ENCODE data around the gene ZBTB44. TPM values are rescaled to one million over a fixed set of nuclear protein-coding genes. Genes with fewer than 3 reads are reported as not detected.

The ZBTB44 gene
- polyA plus RNA-seq, 1 donor, result 31.4 TPM

DNA sequence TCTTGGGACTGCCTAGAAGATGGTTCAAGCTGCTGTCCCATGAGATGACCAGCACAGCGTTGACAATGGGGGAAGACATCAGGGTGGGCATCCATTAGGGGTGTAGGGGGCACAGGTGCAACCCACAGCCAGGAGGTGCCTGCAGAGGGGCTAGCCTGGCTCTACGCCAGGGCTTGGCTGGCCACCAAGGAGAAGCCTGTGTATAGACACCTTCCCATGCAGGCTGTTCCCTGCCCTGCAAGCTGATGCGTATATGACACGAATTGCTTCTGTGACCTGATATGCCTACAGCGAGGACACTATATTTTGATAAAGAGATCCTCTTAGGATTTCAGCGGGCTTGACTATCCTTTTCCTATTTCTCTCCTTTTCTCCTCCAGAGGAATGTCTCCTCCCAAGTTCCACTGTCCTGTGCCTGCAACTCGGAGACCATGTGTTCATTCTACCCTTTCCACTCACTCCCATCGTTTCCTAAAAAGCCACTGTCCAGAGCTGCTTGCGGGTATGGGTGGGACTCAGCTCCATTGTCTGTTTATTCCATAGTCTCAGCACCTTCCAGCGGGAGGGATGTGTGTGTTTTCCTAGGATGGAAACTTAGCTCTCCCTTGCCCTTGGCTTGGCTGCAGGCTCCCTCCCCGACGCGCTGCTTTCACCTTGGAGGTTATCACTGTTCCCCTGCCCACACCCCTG lies 99.0 kb downstream of the ZBTB44 start:
- no peak for DNase-seq (ENCODE audit: low read depth)

DNA sequence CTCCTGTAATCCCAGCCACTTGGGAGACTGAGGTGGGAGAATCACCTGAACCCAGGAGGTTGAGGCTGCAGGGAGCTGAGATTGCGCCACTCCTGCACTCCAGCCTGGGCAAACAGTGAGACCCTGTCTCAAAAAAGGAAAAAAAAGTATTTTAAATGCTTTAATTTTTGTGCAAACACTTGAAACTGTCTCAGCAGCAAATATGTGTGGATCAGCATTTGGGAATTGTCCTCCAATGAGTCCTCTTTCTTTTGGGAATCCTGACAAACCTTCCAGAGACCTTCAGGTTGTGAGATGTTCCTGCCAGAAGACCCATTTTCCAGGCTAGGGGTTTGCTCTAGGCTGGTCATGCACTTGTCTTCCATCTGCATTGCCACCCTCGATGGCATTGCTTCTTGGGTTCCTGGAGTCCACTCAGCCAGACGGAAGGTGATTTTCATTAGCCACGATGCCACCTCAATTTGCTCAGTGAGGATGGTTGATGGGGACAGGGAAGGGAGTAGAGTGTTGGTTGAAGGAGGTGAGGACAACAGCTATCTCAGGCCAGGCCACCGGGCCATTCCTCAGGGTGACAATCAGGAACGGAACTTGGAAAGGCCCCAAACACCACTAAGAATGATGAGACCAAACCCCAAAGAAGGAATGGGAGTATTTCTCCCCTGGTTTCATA lies 99.7 kb downstream of the ZBTB44 start:
- no peak for DNase-seq (ENCODE audit: low read depth)

- no peak for DNase-seq (ENCODE audit: low read depth)
Measured at GRCh38 chr11:130213979-130214281, 100.8 kb downstream of the ZBTB44 start.

GRCh38 chr11:130213143-130213978 lies 101.4 kb downstream of the ZBTB44 start:
- no peak for DNase-seq (ENCODE audit: low read depth)

GRCh38 chr11:130212431-130212961 lies 102.2 kb downstream of the ZBTB44 start:
- DNase-seq (ENCODE audit: low read depth), result no peak

GRCh38 chr11:130211781-130212401 lies 102.8 kb downstream of the ZBTB44 start:
- no peak for DNase-seq (ENCODE audit: low read depth)

DNA sequence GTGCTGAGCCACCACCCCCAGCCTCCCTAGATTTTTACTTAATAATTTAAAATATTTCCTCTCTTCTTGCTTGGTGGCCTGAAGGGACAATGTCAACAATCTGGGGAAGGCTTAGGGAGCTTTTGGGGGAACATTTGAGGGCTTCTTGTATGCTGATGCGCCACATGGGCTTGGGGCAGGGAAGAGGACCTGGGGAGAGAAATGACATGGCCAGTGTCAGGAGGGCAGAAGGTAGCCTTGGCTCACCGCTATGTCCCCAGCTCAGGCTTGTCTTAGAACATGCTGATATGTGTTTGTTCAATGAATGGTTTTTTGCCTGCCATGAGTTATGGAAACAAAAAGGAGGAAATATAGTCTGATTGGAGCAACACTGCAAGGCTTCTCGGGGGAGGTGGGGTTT lies 103.6 kb downstream of the ZBTB44 start:
- DNase-seq (ENCODE audit: low read depth), result no peak

DNA sequence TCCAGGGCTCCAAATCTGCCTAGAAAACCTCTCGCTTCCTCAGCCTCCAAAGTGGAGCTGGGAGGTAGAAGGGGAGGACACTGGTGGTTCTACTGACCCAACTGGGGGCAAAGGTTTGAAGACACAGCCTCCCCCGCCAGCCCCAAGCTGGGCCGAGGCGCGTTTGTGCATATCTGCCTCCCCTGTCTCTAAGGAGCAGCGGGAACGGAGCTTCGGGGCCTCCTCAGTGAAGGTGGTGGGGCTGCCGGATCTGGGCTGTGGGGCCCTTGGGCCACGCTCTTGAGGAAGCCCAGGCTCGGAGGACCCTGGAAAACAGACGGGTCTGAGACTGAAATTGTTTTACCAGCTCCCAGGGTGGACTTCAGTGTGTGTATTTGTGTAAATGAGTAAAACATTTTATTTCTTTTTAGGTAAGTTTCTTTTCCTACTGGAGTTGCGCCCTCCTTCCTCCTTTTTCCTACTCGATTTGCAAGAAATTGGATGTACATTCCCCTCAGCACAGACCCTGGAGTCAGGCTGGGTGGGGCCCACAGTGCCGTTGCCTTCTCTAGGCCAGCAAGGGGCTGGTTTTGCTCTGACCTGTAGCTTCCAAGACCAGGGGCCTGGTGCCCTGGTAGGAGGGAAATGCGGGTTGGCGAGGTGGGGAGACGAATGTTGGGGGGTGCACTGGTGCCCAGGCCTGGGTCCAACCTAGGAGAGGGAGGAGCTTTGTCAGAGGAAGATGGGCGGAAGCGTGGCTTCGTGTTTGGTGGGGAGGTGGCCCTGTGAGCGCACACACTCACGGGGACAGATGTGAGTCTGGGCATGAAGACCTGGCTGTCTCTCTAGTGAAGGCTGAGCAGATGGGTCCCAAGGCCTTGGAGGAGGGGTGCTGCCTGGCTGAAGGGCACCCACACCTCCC lies 104.5 kb downstream of the ZBTB44 start:
- DNase-seq (ENCODE audit: low read depth), result no peak

DNA sequence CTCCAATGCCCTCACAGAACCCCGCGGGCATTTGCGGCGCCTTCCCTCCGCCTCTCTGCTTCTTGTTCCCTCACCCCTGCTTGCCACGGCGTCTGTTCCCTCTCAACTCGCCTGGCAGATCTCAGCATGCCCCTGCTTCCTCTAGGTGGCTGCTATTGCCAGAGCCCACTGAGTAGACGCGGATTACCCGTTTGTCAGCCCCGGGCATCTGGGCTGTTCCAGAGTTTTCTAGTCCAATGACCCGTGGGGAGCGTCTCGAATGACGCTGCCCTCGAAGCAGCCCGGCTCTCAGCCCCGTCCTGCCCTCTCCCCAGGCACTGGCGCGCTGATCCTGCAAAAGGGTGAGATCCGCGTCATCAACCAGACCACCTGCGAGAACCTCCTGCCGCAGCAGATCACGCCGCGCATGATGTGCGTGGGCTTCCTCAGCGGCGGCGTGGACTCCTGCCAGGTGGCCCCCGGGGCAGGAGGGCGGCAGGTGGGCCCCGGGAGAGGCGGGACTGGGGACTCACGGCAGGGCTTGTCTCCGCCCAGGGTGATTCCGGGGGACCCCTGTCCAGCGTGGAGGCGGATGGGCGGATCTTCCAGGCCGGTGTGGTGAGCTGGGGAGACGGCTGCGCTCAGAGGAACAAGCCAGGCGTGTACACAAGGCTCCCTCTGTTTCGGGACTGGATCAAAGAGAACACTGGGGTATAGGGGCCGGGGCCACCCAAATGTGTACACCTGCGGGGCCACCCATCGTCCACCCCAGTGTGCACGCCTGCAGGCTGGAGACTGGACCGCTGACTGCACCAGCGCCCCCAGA lies 105.4 kb downstream of the ZBTB44 start:
- DNase-seq (ENCODE audit: low read depth), result no peak

- no peak for DNase-seq (ENCODE audit: low read depth)
Measured at GRCh38 chr11:130208241-130209127, 106.2 kb downstream of the ZBTB44 start.

GRCh38 chr11:130206141-130206540 lies 108.6 kb downstream of the ZBTB44 start:
- no peak for DNase-seq (ENCODE audit: low read depth)

DNA sequence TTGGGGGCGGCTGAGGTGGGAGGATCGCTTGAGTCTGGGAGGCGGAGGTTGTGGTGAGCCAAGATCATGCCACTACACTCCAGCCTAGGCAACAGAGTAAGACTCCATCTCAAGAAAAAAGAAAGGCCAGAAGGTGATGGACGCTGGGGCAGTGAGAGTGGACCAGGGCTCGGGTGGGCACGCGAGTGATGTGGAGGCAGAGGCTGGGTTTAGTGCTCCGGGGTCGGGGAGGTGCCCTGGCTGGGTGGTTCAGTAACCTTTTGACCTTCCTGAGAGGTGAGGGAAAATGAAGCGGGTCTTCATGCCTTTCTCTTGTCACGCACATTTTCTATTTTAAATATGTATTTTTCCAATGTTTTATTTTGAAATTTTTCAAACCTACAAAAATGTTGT lies 110.0 kb downstream of the ZBTB44 start:
- DNase-seq (ENCODE audit: low read depth), result no peak

DNA sequence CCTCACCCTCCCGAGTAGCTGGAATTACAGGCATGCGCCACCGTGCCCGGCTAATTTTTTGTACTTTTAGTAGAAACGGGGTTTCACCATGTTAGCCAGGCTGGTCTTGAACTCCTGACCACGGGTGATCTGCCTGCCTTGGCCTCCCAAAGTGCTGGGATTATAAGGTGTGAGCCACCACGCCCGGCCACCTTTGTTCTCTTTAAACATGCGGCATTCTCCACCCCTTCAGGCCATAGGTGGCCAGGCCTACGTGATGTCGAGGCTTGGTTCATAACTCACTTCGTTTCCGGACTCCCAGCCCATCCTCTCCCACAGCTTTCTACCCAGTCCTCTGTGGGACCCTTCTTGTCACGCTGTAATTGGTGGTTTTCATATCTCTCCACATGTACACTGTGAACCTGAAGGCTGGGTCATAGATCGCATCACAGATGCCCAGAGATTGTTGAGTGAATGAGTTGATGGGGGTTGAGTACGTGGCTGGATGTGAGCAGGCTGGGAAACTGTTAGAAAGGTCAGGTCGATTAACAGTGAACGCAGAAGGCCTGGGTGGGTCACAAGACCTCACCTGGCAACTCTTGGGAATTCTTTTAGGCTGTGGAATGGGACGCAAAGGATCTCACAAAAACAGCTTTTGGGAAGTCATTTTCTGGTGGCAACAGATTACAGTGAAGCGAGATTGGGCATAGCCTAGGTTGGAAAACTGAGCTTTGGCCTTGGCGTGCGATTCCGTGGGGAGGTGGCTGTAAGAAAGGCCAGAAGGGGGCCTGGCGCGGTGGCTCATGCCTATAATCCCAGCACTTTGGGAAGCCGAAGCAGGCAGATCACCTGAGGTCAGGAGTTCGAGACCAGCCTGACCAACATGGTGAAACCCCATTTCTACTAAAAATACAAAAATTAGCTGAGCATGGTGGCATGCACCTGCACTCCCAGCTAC lies 110.7 kb downstream of the ZBTB44 start:
- no peak for DNase-seq (ENCODE audit: low read depth)

DNA sequence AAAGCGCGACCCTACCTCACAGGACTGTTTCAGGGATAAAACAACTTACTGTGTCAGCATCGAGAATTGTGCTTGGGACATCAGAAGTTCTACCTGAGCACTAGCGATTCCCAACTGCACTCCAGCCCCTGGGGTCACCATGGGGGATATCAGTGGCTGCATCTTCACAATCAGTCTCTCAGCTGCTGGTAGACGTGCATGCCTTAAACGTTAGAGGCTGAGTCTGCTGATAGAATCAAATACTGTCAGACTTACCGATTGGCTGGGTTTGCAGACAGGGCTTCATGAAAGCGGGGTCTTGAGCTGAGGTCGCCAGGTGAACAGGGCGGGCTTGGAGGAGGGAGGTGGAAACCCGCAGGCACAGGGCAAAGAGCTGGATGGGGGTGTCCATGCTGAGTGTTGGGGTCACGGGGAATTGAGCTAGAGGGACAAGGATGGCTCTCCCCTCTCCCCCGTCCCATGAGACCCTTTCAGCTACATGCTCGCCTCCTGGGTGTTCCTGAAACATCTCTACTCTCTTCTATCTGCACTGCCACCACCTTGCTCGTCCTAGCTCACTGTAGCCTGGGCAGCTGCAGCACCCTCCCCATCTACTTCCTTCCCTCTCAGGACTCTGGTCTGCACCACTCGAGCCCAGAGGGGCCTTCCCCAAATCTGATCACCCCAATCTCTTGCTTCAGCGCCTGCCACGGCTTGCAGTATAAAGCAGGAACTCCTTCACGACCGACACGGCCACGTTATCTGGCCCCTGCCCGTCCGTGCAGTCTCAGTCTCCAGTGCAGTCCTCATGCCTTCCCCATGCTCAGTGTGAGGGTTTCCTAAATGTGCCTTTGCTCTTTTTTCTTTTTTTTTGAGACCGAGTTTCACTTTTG lies 111.7 kb downstream of the ZBTB44 start:
- no peak for DNase-seq (ENCODE audit: low read depth)

- DNase-seq (ENCODE audit: low read depth), result no peak
Measured at GRCh38 chr11:130202009-130202817, 112.5 kb downstream of the ZBTB44 start.

- no peak for DNase-seq (ENCODE audit: low read depth)
Measured at GRCh38 chr11:130201026-130201425, 113.7 kb downstream of the ZBTB44 start.
